Retinal pigment epithelial cell (primary cell): Measurements from ENCODE around the gene SIX2.
A peak's percentile ranks its signal among the peaks of the same experiment; 100 is the strongest.

ENCODE experiments used
- DNase-seq: peaks from one replicate; pipeline ENCODE4 v3.0.0-alpha.2; 2010; ENCODE audit warnings: low read depth
- H3K4me3 ChIP-seq: 2 replicates; pipeline ENCODE4 v1.5.1; 2011; ENCODE audit warnings: mild to moderate bottlenecking, low read length, control low read depth, moderate library complexity
- CTCF ChIP-seq: conservative IDR thresholded peaks from 2 replicates; pipeline ENCODE4 v1.5.1; 2011; ENCODE audit warnings: low read depth, low read length, control low read depth, inconsistent platforms

The SIX2 gene

GRCh38 chr2:44994377-44994776 is 14.9 kb downstream of the SIX2 start:
- no peak overlapping the region for H3K4me3 ChIP-seq
- no peak for TF ChIP-seq CTCF
- DNase-seq: no peak

GRCh38 chr2:44989176-44989575 is 20.1 kb downstream of the SIX2 start:
- DNase-seq: no peak
- no peak for TF ChIP-seq CTCF
- no peak overlapping the region for H3K4me3 ChIP-seq

- TF ChIP-seq CTCF: no peak
- H3K4me3 ChIP-seq: no peak overlapping the region
- DNase-seq: no peak
Measured at GRCh38 chr2:44983836-44984604, 25.2 kb downstream of the SIX2 start.

GRCh38 chr2:44981714-44982108 is 27.5 kb downstream of the SIX2 start:
- H3K4me3 ChIP-seq: no peak overlapping the region
- no peak for DNase-seq
- peak; percentile 88 for TF ChIP-seq CTCF

GRCh38 chr2:44980751-44981713 is 28.2 kb downstream of the SIX2 start:
- H3K4me3 ChIP-seq: no peak overlapping the region
- no peak for DNase-seq
- TF ChIP-seq CTCF: no peak

GRCh38 chr2:44979581-44979980 is 29.7 kb downstream of the SIX2 start:
- no peak for DNase-seq
- TF ChIP-seq CTCF: no peak
- no peak overlapping the region for H3K4me3 ChIP-seq
